HepG2 (cell line): ENCODE data around the gene NLGN3. TPM values are rescaled to one million over a fixed set of nuclear protein-coding genes. Genes with fewer than 3 reads are reported as not detected.

Experiments
- ATF1 ChIP-seq: IDR thresholded peaks from 2 replicates; pipeline ENCODE4 v1.6.1; 2016; ENCODE audit warnings: mild to moderate bottlenecking, control low read depth
- ATF7 ChIP-seq, 2 experiments: fragments of 450-650 bp in 1 of 2; sonication (generic) in 1 of 2; formaldehyde crosslinking in 1 of 2; IDR thresholded peaks; 2 replicates each; pipeline versions ENCODE4 v1.4.0 to v1.6.1; 2016 to 2020; ENCODE audit warnings: antibody characterized with exemption in 1 of 2, mild to moderate bottlenecking in 1 of 2, missing genetic modification reagents in 1 of 2
- EP300 ChIP-seq, 3 experiments: sonication (generic) in 1 of 3; formaldehyde crosslinking in 1 of 3; IDR thresholded peaks; 2 replicates each; pipeline versions ENCODE4 v1.5.1 to v1.6.1; 2011 to 2020; ENCODE audit warnings: low read depth in 2 of 3, low read length in 2 of 3, borderline replicate concordance in 1 of 3, improper control_type of control experiment in 1 of 3, mild to moderate bottlenecking in 1 of 3, missing genetic modification reagents in 1 of 3, moderate library complexity in 1 of 3
- GATAD2A ChIP-seq: IDR thresholded peaks from 2 replicates; pipeline ENCODE4 v1.6.1; 2016
- GFI1 ChIP-seq: sonication (generic); formaldehyde crosslinking; IDR thresholded peaks from 2 replicates; pipeline ENCODE4 v1.5.0; 2020; ENCODE audit warnings: missing genetic modification reagents, mild to moderate bottlenecking, borderline replicate concordance
- KDM4B ChIP-seq: sonication (generic); formaldehyde crosslinking; IDR thresholded peaks from 2 replicates; pipeline ENCODE4 v1.4.0; 2020; ENCODE audit warnings: missing genetic modification reagents
- MZF1 ChIP-seq: sonication (generic); formaldehyde crosslinking; IDR thresholded peaks from 2 replicates; pipeline ENCODE4 v1.8.1; 2023; ENCODE audit warnings: mild to moderate bottlenecking, missing genetic modification reagents, borderline replicate concordance
- PCBP1 ChIP-seq: fragments of 200-400 bp; formaldehyde crosslinking; IDR thresholded peaks from 2 replicates; pipeline ENCODE4 v1.6.1; 2017; ENCODE audit warnings: mild to moderate bottlenecking, low read depth, low read length, borderline replicate concordance
- SCMH1 ChIP-seq: sonication (generic); formaldehyde crosslinking; IDR thresholded peaks from 2 replicates; pipeline ENCODE4 v1.9.0; 2021; ENCODE audit warnings: missing genetic modification reagents, mild to moderate bottlenecking, borderline replicate concordance
- SNAPC2 ChIP-seq: sonication (generic); formaldehyde crosslinking; IDR thresholded peaks from 2 replicates; pipeline ENCODE4 v1.8.1; 2022; ENCODE audit warnings: mild to moderate bottlenecking, missing genetic modification reagents
- SNRNP70 ChIP-seq: fragments of 200-400 bp; formaldehyde crosslinking; IDR thresholded peaks from 2 replicates; pipeline ENCODE4 v1.6.1; 2017; ENCODE audit warnings: mild to moderate bottlenecking, low read depth, low read length, moderate library complexity
- SP1 ChIP-seq, 2 experiments: fragments of 450-650 bp in 1 of 2; sonication (generic) in 1 of 2; formaldehyde crosslinking in 1 of 2; IDR thresholded peaks; 2 replicates each; pipeline versions ENCODE4 v1.4.0 to v1.6.1; 2016 to 2020; ENCODE audit warnings: missing genetic modification reagents in 1 of 2
- SRSF1 ChIP-seq: fragments of 200-400 bp; formaldehyde crosslinking; optimal IDR thresholded peaks from 2 replicates; pipeline ENCODE3; 2017; ENCODE audit warnings: mild to moderate bottlenecking, low read depth, low read length, moderate library complexity
- SRSF4 ChIP-seq: fragments of 200-400 bp; formaldehyde crosslinking; IDR thresholded peaks from one replicate; pipeline ENCODE4 v1.6.1; 2018; ENCODE audit warnings: mild to moderate bottlenecking, low read depth, low read length, moderate library complexity; ENCODE audit not compliant: poor library complexity, severe bottlenecking
- STAT5B ChIP-seq: sonication (generic); formaldehyde crosslinking; IDR thresholded peaks from 2 replicates; pipeline ENCODE4 v1.4.0; 2020; ENCODE audit warnings: missing genetic modification reagents
- TARDBP ChIP-seq: sonication (generic); formaldehyde crosslinking; IDR thresholded peaks from 2 replicates; pipeline ENCODE4 v1.8.0; 2022; ENCODE audit warnings: mild to moderate bottlenecking, missing genetic modification reagents
- TCF7 ChIP-seq: sonication (generic); IDR thresholded peaks from 2 replicates; pipeline ENCODE4 v1.6.1; 2016; ENCODE audit warnings: antibody characterized with exemption, low read depth
- XBP1 ChIP-seq: sonication (generic); formaldehyde crosslinking; IDR thresholded peaks from 2 replicates; pipeline ENCODE4 v1.5.0; 2020; ENCODE audit warnings: missing genetic modification reagents
- ZNF3 ChIP-seq: IDR thresholded peaks from 2 replicates; pipeline ENCODE4 v1.7.0; 2017; ENCODE audit warnings: inconsistent platforms
- ZNF432 ChIP-seq: sonication (generic); formaldehyde crosslinking; IDR thresholded peaks from 2 replicates; pipeline ENCODE4 v1.5.0; 2020; ENCODE audit warnings: missing genetic modification reagents, mild to moderate bottlenecking, borderline replicate concordance
- ZNF629 ChIP-seq: sonication (generic); formaldehyde crosslinking; conservative IDR thresholded peaks from 2 replicates; pipeline ENCODE4 v1.5.0; 2020; ENCODE audit warnings: missing genetic modification reagents
- ZNF776 ChIP-seq: sonication (generic); formaldehyde crosslinking; IDR thresholded peaks from 2 replicates; pipeline ENCODE4 v1.4.0; 2020; ENCODE audit warnings: mild to moderate bottlenecking, missing genetic modification reagents
- polyA plus RNA-seq, 8 experiments: library from polyadenylated mRNA; depleted of rRNA in 3 of 8; stranded (reverse) in 7 of 8; unstranded in 1 of 8; fragments of >200 nt; fragmentation: Illumina TruSeq in 4 of 8; extraction: Trizol in 4 of 8; gene quantifications; 2 replicates each; pipeline versions ENCODE4 v1.2.1 to v1.2.3, GENCODE V29; 2011 to 2016; ENCODE audit warnings: low read depth in 4 of 8, missing spikeins in 1 of 8, mixed read lengths in 1 of 8; ENCODE audit not compliant: insufficient read depth in 1 of 8
- total RNA-seq, 5 experiments: library from RNA; depleted of rRNA; stranded (reverse); fragments of >200 nt; fragmentation: Illumina TruSeq; extraction: Trizol; gene quantifications; 2 replicates each; pipeline ENCODE4 v1.2.3, GENCODE V29; 2016; ENCODE audit warnings: low read depth in 1 of 5
- TF ChIP-seq, protein P1 (sequence below): sonication (generic); formaldehyde crosslinking; IDR thresholded peaks from 2 replicates; pipeline ENCODE4 v1.4.0; 2020; ENCODE audit warnings: missing genetic modification reagents, mild to moderate bottlenecking, borderline replicate concordance
- TF ChIP-seq, protein P2 (sequence below): IDR thresholded peaks from 2 replicates; pipeline ENCODE4 v1.6.1; 2016; ENCODE audit warnings: low read depth, control low read depth
- TF ChIP-seq, protein P3 (sequence below): sonication (generic); formaldehyde crosslinking; IDR thresholded peaks from 2 replicates; pipeline ENCODE4 v1.8.1; 2023; ENCODE audit warnings: mild to moderate bottlenecking, moderate library complexity, missing genetic modification reagents

NLGN3 gene
- total and polyA plus RNA-seq, 2 of the 13 experiments (the other 11 are each of a cell fraction or from before 2014, with no cell fraction given) = 0.04 to 0.16 TPM

DNA sequence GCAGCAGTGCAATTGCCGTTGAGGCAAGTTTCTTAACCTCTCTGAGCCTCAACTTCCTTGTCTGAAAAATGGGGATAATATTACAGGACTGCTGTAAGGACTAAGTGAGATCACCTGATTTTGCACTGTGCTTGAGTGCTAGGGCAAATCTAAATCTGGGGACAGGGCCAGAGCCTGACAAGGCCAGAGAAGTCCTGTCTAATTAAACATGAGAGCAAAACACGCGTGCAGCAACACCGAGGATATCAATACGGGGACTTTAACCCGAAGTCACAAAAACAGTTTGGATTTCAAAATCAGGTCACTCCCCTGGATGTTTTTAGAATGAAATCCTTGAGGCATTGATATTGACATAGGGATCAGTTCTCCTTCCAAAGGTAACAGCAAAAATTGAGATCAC, 72.7 kb downstream of the NLGN3 start (continued):
- TF ChIP-seq, protein P1, sequence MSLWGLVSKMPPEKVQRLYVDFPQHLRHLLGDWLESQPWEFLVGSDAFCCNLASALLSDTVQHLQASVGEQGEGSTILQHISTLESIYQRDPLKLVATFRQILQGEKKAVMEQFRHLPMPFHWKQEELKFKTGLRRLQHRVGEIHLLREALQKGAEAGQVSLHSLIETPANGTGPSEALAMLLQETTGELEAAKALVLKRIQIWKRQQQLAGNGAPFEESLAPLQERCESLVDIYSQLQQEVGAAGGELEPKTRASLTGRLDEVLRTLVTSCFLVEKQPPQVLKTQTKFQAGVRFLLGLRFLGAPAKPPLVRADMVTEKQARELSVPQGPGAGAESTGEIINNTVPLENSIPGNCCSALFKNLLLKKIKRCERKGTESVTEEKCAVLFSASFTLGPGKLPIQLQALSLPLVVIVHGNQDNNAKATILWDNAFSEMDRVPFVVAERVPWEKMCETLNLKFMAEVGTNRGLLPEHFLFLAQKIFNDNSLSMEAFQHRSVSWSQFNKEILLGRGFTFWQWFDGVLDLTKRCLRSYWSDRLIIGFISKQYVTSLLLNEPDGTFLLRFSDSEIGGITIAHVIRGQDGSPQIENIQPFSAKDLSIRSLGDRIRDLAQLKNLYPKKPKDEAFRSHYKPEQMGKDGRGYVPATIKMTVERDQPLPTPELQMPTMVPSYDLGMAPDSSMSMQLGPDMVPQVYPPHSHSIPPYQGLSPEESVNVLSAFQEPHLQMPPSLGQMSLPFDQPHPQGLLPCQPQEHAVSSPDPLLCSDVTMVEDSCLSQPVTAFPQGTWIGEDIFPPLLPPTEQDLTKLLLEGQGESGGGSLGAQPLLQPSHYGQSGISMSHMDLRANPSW = no peak
- TF ChIP-seq SRSF4 (no peak), ZNF629 (CRISPR knock-in tag) (peak; percentile 95), SCMH1 (CRISPR knock-in tag) (no peak), MZF1 (CRISPR knock-in tag) (no peak), STAT5B (CRISPR knock-in tag) (no peak), EP300 (IDR thresholded peaks at IDR 0.05; ENCODE audit: low read depth in 2 of 2, low read length in 2 of 2) (peak in 1 of 2 experiments; percentile 72; a peak in 1 of 4 replicates), EP300 (CRISPR knock-in tag; IDR thresholded peaks at IDR 0.05; ENCODE audit: borderline replicate concordance) (no peak), GFI1 (CRISPR knock-in tag) (no peak), KDM4B (CRISPR knock-in tag) (no peak), TARDBP (0 out of 2 replicates have a peak, but pooled peaks have one; percentile 32), SRSF1 (no peak), ZNF432 (no peak), GATAD2A (CRISPR knock-in tag) (peak; percentile 64), SNRNP70 (no peak), SP1 (IDR thresholded peaks at IDR 0.05) (no peak), SP1 (CRISPR knock-in tag; IDR thresholded peaks at IDR 0.05) (no peak), XBP1 (no peak), SNAPC2 (CRISPR knock-in tag) (no peak), TCF7 (no peak), ATF1 (CRISPR knock-in tag) (no peak), PCBP1 (no peak), ZNF3 (CRISPR knock-in tag) (no peak), ATF7 (IDR thresholded peaks at IDR 0.05) (no peak), ATF7 (CRISPR knock-in tag; IDR thresholded peaks at IDR 0.05) (no peak), ZNF776 (CRISPR knock-in tag) (no peak)
- TF ChIP-seq, protein P2, sequence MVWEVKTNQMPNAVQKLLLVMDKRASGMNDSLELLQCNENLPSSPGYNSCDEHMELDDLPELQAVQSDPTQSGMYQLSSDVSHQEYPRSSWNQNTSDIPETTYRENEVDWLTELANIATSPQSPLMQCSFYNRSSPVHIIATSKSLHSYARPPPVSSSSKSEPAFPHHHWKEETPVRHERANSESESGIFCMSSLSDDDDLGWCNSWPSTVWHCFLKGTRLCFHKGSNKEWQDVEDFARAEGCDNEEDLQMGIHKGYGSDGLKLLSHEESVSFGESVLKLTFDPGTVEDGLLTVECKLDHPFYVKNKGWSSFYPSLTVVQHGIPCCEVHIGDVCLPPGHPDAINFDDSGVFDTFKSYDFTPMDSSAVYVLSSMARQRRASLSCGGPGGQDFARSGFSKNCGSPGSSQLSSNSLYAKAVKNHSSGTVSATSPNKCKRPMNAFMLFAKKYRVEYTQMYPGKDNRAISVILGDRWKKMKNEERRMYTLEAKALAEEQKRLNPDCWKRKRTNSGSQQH (CRISPR knock-in tag) = no peak
- TF ChIP-seq, protein P3, sequence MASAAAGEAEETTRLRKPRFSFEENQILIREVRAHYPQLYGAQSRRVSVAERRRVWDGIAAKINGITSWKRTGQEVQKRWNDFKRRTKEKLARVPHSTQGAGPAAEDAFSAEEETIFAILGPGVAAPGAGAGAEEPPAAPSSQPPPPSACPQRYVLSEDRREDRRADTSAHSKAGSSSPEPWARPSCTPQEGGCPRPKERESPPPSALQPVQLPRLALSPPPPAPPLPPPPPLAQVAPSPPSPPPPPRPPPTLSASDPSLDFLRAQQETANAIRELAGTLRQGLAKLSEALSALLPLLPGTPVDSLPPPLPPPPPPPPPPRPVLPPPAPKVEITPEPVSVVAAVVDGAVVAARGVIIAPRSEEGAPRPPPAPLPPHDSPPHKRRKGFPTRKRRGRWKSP (CRISPR knock-in tag) = no peak
